NCI-H2107 treated with DMSO at 0.1 percent for 48 hours (cell line): ENCODE measurements around the gene MTOR.
"Not testable (repeated sequence)": the region's sequence is repeated elsewhere in the genome, so short reads cannot be mapped to it uniquely, and the experiment has no call there.

ENCODE experiments used
- DNase-seq: peaks from one replicate; lab custom pipeline; 2025; ENCODE audit not compliant: unreplicated experiment; lab: John Stamatoyannopoulos, UW

Gene MTOR

GRCh38 chr1:11125931-11126330, 136.4 kb downstream of the MTOR start:
- DNase-seq = no peak

- DNase-seq = no peak
Measured at GRCh38 chr1:11124965-11125364, 137.4 kb downstream of the MTOR start.

- DNase-seq = no peak
Measured at GRCh38 chr1:11116318-11116717, 146.0 kb downstream of the MTOR start.

- DNase-seq = no peak
Measured at GRCh38 chr1:11114966-11115365, 147.4 kb downstream of the MTOR start.

DNA sequence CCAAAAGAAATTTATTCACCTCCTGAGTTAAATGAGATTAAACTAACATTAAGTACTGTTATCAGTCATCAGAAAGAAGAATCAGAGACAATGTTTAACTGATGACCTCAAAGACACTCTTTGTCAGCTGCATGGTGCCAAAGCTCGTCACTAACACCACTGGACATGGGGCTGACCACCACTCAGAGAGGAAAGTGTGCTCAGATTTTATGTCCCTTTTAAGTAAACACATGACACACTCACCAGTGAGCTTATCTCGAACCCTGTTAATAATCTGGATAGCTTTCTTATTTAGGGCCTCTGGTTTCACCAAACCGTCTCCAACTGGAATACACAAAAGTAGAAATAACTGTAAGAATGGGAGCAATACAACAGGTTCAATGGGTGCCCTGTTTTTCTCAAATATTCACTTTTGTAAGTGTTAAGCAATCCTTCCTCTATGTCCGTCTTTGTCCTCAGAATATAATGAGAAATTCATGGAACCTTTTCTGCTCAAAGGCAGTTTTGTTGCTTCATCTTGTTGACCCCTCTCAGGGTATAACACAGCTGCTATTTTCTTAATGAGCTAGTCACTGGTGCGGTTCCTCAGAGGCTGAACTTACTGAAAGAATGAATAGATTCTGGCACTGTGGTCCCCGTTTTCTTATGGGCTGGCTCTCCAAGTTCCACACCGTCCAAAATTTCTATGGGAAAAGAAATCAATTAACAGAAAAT, 153.1 kb downstream of the MTOR start:
- DNase-seq = no peak

GRCh38 chr1:11107599-11107998, 154.8 kb downstream of the MTOR start:
- DNase-seq = no peak

GRCh38 chr1:11105586-11105985, 156.8 kb downstream of the MTOR start:
- no peak for DNase-seq

- DNase-seq = no peak
Measured at GRCh38 chr1:11101347-11101746, 161.0 kb downstream of the MTOR start.

GRCh38 chr1:11100806-11101205, 161.5 kb downstream of the MTOR start:
- not testable (repeated sequence) for DNase-seq

- DNase-seq = no peak
Measured at GRCh38 chr1:11100149-11100493, 162.2 kb downstream of the MTOR start.

- peak; percentile 52 for DNase-seq
Measured at GRCh38 chr1:11099310-11100148, 162.8 kb downstream of the MTOR start, which contains the start of gene EXOSC10. Gene EXOSC10 (minus strand): TSS chr1:11099869. CDS start chr1:11099831, 38 bp downstream.

- DNase-seq = no peak
Measured at GRCh38 chr1:11098931-11099309, 163.4 kb downstream of the MTOR start.

GRCh38 chr1:11083784-11084183, 178.6 kb downstream of the MTOR start:
- DNase-seq = not testable (repeated sequence)

GRCh38 chr1:11080931-11081330, 181.4 kb downstream of the MTOR start:
- no peak for DNase-seq

- DNase-seq = no peak
Measured at GRCh38 chr1:11078631-11079030, 183.7 kb downstream of the MTOR start.

DNA sequence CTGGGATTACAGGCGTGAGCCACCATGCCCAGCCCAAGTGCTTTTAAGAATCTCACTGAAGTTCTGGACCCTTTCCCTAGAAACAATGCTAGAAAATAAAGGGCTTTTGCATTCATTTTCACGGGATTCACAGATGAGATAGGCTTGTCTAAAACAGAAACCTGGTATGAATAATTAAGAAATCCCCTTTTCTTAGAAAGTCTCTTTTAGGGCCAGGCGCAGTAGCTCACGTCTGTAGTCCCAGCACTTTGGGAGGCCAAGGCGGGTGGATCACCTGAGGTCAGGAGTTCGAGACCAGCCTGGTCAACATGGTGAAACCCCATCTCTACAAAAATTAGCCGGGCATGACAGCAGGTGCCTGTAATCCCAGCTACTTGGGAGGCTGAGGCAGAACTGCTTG, 189.0 kb downstream of the MTOR start:
- DNase-seq = not testable (repeated sequence)

DNA sequence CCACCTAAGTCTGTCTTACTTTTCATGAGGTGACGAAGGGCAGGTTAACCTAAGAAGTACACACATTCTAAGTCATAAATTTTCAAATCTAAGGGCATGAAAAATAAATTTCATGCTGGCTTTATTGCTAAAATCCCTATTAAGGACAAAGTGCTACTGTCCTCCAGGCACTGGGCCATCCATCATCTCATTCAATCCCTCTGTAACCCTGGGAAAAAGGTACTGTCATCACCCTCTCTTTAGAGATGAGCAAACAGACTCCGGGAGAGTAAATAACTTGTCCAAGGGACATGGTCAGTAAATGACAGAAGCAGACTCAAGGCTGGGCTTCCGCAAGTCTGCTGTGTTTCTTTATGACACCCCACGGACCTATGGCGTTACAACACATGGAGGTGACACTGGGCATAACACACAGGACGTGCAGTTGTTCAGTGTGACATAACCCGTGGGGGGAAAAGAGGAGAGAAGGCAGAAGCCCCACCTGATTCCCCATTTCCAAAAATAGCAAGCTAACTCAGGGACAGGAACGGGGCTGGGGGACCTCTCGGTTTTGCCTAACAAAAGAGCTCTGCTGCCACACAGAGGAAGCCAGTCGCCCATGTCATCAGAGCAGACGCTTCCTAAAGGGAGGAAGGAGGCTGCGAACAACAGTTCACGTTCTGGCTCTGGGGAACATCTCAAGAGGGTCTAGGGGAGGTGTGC, 190.0 kb downstream of the MTOR start:
- DNase-seq = peak; percentile 54

GRCh38 chr1:11071463-11072215, 190.7 kb downstream of the MTOR start:
- DNase-seq = peak; percentile 91

DNA sequence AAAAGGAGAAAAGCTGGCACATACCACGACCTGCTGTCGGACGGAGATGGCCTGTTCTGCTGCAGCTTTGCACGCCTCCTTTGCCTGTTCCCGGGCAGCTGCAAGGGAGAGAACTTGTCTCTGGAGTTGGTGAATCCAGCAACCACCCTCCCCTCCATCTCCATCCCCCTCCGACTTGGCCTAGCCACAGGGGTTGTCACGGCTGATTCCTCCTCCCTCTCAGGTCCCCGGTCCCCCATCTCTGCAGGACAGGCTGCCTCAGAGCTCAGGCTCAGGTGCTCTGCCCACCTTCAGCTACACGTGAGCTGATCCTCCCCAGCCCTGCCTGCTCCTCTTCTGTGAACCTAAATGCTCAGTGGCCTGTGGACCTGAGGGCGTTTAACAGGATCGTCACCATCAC, 191.5 kb downstream of the MTOR start:
- DNase-seq = no peak

- DNase-seq = no peak
Measured at GRCh38 chr1:11068600-11069473, 193.5 kb downstream of the MTOR start.
